MM.1S (cell line): ENCODE results near the gene P4HTM.

Experiments used
- DNase-seq: peaks from one replicate; pipeline ENCODE4 v3.0.0-alpha.2; 2015
- H2AFZ ChIP-seq: fragments of 300-600 bp; sonication (generic); 2 replicates; pipeline ENCODE4 v1.6.0; 2016; ENCODE audit warnings: antibody characterized with exemption, low read length
- H3F3A ChIP-seq: fragments of 300-600 bp; sonication (generic); 2 replicates; pipeline ENCODE4 v1.6.1; 2016; ENCODE audit warnings: mild to moderate bottlenecking, antibody characterized with exemption, low read length, moderate library complexity, mixed read lengths; ENCODE audit not compliant: insufficient read depth
- H3K27ac ChIP-seq: fragments of 300-600 bp; sonication (generic); 2 replicates; pipeline ENCODE4 v1.5.1; 2016; ENCODE audit warnings: mild to moderate bottlenecking, low read length
- H3K27me3 ChIP-seq: fragments of 300-600 bp; sonication (generic); replicated peaks from 2 replicates; pipeline ENCODE4 v1.6.0; 2016; ENCODE audit warnings: low read length; ENCODE audit not compliant: insufficient read depth
- H3K36me3 ChIP-seq: fragments of 300-600 bp; sonication (generic); replicated peaks from 2 replicates; pipeline ENCODE4 v1.6.1; 2016; ENCODE audit warnings: mild to moderate bottlenecking, low read length, mixed read lengths; ENCODE audit not compliant: insufficient read depth
- H3K4me1 ChIP-seq: fragments of 300-600 bp; sonication (generic); 2 replicates; pipeline ENCODE4 v1.6.1; 2016; ENCODE audit warnings: low read length, mixed read lengths
- H3K4me2 ChIP-seq: fragments of 300-600 bp; sonication (generic); 2 replicates; pipeline ENCODE4 v1.6.0; 2016; ENCODE audit warnings: low read depth, low read length
- H3K4me3 ChIP-seq: fragments of 300-600 bp; sonication (generic); 2 replicates; pipeline ENCODE4 v1.5.1; 2016; ENCODE audit warnings: low read length, mixed read lengths
- H3K79me2 ChIP-seq: fragments of 300-600 bp; sonication (generic); 2 replicates; pipeline ENCODE4 v1.6.1; 2016; ENCODE audit warnings: mixed run types, low read length, mixed read lengths
- H3K9ac ChIP-seq: fragments of 300-600 bp; sonication (generic); 2 replicates; pipeline ENCODE4 v1.6.1; 2016; ENCODE audit warnings: low read length, mixed read lengths
- H3K9me2 ChIP-seq: fragments of 300-600 bp; sonication (generic); replicated peaks from 2 replicates; pipeline ENCODE4 v1.6.1; 2016; ENCODE audit warnings: mild to moderate bottlenecking, low read length, mixed read lengths; ENCODE audit not compliant: insufficient read depth
- H3K9me3 ChIP-seq: fragments of 300-600 bp; sonication (generic); replicated peaks from 2 replicates; pipeline ENCODE4 v1.6.1; 2016; ENCODE audit warnings: mild to moderate bottlenecking, low read length, mixed read lengths; ENCODE audit not compliant: insufficient read depth
- H4K20me1 ChIP-seq: fragments of 300-600 bp; sonication (generic); 2 replicates; pipeline ENCODE4 v1.6.1; 2016; ENCODE audit warnings: mild to moderate bottlenecking, low read length, moderate library complexity, mixed read lengths; ENCODE audit not compliant: insufficient read depth
- CTCF ChIP-seq: fragments of 300-600 bp; sonication (generic); IDR thresholded peaks from 2 replicates; pipeline ENCODE4 v1.5.1; 2016; ENCODE audit warnings: antibody characterized with exemption, low read length, mixed read lengths
- EZH2 ChIP-seq: fragments of 300-600 bp; sonication (generic); optimal IDR thresholded peaks from 2 replicates; pipeline ENCODE3; 2017; ENCODE audit warnings: low read depth, mild to moderate bottlenecking, antibody characterized with exemption, low read length, mixed read lengths
- EZH2phosphoT487 ChIP-seq: fragments of 300-600 bp; sonication (generic); IDR thresholded peaks from 2 replicates; pipeline ENCODE4 v1.6.1; 2018; ENCODE audit warnings: antibody characterized with exemption, low read length

The P4HTM gene

DNA sequence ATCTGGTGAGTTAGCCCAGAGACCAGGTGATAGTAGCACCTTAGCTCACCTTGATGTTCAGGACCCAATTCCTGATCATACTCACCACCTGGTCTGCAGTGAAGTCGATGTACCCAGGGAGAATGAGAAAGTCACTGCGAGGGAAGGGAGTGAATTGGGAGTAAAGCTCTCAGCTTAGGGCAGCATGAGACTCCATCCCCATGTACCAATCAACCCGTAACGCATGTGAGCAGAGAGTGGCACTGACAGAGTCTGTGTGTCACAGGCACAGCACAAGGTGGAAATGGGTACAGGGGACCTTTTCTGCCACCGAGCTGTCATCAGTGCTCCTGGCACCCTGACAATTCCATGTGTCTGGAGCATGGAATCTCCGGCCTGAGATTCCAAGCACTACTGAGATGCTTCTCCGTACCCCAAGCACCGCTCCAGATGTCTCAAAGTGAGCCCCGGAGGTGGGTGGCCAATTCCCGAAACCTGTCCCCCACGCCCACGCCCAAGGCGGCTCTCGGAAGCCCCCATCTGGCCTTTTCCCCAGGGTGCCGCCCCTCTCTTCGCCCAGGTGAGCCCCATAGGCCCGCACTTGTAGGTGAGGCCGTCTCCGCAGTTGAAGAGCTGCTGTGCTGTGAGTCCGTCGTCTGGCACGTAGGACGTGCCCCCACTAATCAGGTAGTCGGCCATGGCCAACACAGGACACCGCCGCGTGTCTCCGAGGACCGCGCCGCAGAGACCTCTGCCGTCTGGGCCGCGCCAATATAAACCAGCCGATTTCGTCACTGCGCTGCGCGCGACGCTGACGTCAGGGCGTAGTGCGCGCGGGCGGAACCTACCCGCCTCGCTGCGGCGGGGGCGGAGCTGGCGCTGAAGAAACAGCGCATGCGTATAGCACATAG is 38.9 kb downstream of the P4HTM start, which contains the start of gene IMPDH2:
IMPDH2 (minus strand) TSS at position 726 of the 890 bp plus-strand sequence; CDS start at position 678, 48 bp downstream.
- peak within 1 kb of the TSS; percentile 61 for H3K27ac ChIP-seq
- no peaks in the 10 kb centered on the region for H4K20me1 ChIP-seq
- H3K27me3 ChIP-seq = no peaks in the 10 kb centered on the region
- H3K79me2 ChIP-seq = peaks cover 52% of the 10 kb centered on the region
- H3K9me3 ChIP-seq = no peaks in the 10 kb centered on the region
- DNase-seq = peak; percentile 96
- peaks cover 42% of the 10 kb centered on the region for H3K4me1 ChIP-seq
- peak within 1 kb of the TSS; percentile 95 for H3K4me2 ChIP-seq
- H2AFZ ChIP-seq = peak within 1 kb of the TSS; percentile 21; the same call in 1 of the 2 replicates
- 0 out of 2 replicates have a peak, but pooled peaks have one; percentile 16 for TF ChIP-seq CTCF
- no peak for TF ChIP-seq EZH2phosphoT487
- TF ChIP-seq EZH2 = no peak
- H3K36me3 ChIP-seq = peaks cover 13% of the 10 kb centered on the region
- H3F3A ChIP-seq = peaks cover 43% of the 10 kb centered on the region
- H3K9ac ChIP-seq = peak within 1 kb of the TSS; percentile 97
- peak within 1 kb of the TSS; percentile 84 for H3K4me3 ChIP-seq
- no peaks in the 10 kb centered on the region for H3K9me2 ChIP-seq

GRCh38 chr3:49029563-49029884 is 39.5 kb downstream of the P4HTM start:
- H3F3A ChIP-seq = peaks cover 37% of the 10 kb centered on the region
- H3K9me2 ChIP-seq = no peaks in the 10 kb centered on the region
- H3K9ac ChIP-seq = peak overlapping the region; percentile 97; the same call in 1 of the 2 replicates
- H3K4me3 ChIP-seq = 0 out of 2 replicates have a peak overlapping the region, but pooled peaks have one; percentile 84
- TF ChIP-seq EZH2phosphoT487 = no peak
- no peak for TF ChIP-seq EZH2
- peak overlapping the region; percentile 95; the same call in 1 of the 2 replicates for H3K4me2 ChIP-seq
- no peaks in the 10 kb centered on the region for H4K20me1 ChIP-seq
- peaks cover 36% of the 10 kb centered on the region for H3K4me1 ChIP-seq
- peaks cover 46% of the 10 kb centered on the region for H3K79me2 ChIP-seq
- H3K9me3 ChIP-seq = no peaks in the 10 kb centered on the region
- peaks cover 7% of the 10 kb centered on the region; the same call in 1 of the 2 replicates for H3K36me3 ChIP-seq
- peak overlapping the region; percentile 61; the same call in 1 of the 2 replicates for H3K27ac ChIP-seq
- H2AFZ ChIP-seq = peak overlapping the region; percentile 21; the same call in 1 of the 2 replicates
- no peaks in the 10 kb centered on the region for H3K27me3 ChIP-seq
- no peak for DNase-seq

DNA sequence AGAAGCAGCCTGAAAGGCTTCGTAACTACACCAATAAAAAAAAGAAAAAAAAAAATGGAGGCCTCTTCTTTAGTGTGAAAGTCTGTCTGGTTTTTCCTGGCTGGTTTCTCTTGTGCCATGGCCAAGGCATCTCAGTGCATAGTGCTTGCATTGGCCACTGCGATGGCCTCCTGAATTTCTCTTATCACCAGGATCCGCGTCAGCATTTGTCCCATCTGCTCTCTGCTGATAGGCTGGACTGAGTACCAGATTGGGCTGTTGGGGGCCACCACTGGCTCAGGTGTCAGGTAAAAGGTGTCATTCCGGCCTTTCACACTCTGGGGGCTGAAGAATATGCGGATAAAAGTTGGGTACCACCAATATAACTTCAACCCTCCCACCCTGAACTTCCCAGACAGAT is 40.3 kb downstream of the P4HTM start:
- H3K27ac ChIP-seq = no peak overlapping the region

More for the DNA sequence above, 40.3 kb downstream of the P4HTM start:
- Histone ChIP-seq H3K79me2 (peaks cover 38% of the 10 kb centered on the region), H3K9me3 (no peaks in the 10 kb centered on the region), H3K9ac (no peak overlapping the region), H4K20me1 (no peaks in the 10 kb centered on the region), H3F3A (peaks cover 37% of the 10 kb centered on the region), H3K36me3 (peaks cover 9% of the 10 kb centered on the region; the same call in 1 of the 2 replicates), H3K9me2 (no peaks in the 10 kb centered on the region), H3K27me3 (no peaks in the 10 kb centered on the region), H3K4me3 (no peak overlapping the region), H3K4me1 (peaks cover 28% of the 10 kb centered on the region), H3K4me2 (no peak overlapping the region), H2AFZ (no peak overlapping the region)
- DNase-seq = no peak
- TF ChIP-seq EZH2 (no peak), EZH2phosphoT487 (no peak), CTCF (no peak)
